Spleen (tissue), 11 donors: Measurements from ENCODE around the gene GSK3B. TPM values are rescaled to one million over a fixed set of nuclear protein-coding genes. Genes with fewer than 3 reads are reported as not detected.
"Not testable (repeated sequence)": the region's sequence is repeated elsewhere in the genome, so short reads cannot be mapped to it uniquely, and the experiment has no call there.

Source experiments
- DNase-seq: peaks from one replicate; pipeline ENCODE4 v3.0.0-alpha.2; 2020
- H3K27ac ChIP-seq, 8 donors: fragments of 200-600 bp; sonication (generic) in 7 of 8; 1 replicate in 4 of 8; 2 replicates in 4 of 8; pipeline versions ENCODE4 v1.5.0 to v1.8.0; 2016 to 2021; ENCODE audit warnings: inconsistent platforms in 4 of 8, mild to moderate bottlenecking in 4 of 8, moderate library complexity in 1 of 8
- H3K27me3 ChIP-seq, 7 donors: fragments of 200-600 bp; sonication (generic) in 6 of 7; replicated peaks in 1 of 7; 1 replicate in 4 of 7; 2 replicates in 3 of 7; pipeline versions ENCODE4 v1.5.0 to v1.8.0; 2016 to 2021; ENCODE audit warnings: inconsistent platforms in 3 of 7, mild to moderate bottlenecking in 1 of 7
- H3K36me3 ChIP-seq, 6 donors: fragments of 200-600 bp; sonication (generic) in 5 of 6; 1 replicate in 4 of 6; 2 replicates in 2 of 6; pipeline versions ENCODE4 v1.5.0 to v1.8.0; 2016 to 2021; ENCODE audit warnings: inconsistent platforms in 2 of 6
- H3K4me1 ChIP-seq, 6 donors: fragments of 200-600 bp; sonication (generic) in 5 of 6; 1 replicate in 3 of 6; 2 replicates in 3 of 6; pipeline versions ENCODE4 v1.5.0 to v1.8.0; 2016 to 2021; ENCODE audit warnings: inconsistent platforms in 3 of 6
- H3K4me3 ChIP-seq, 8 donors: fragments of 200-600 bp; sonication (generic) in 7 of 8; 1 replicate in 4 of 8; 2 replicates in 4 of 8; pipeline versions ENCODE4 v1.5.0 to v1.8.0; 2016 to 2021; ENCODE audit warnings: inconsistent platforms in 4 of 8, mild to moderate bottlenecking in 4 of 8, moderate library complexity in 2 of 8
- H3K9me3 ChIP-seq, 8 donors: fragments of 200-600 bp; sonication (generic) in 7 of 8; 1 replicate in 4 of 8; 2 replicates in 4 of 8; pipeline versions ENCODE4 v1.5.0 to v1.8.0; 2016 to 2021; ENCODE audit warnings: inconsistent platforms in 4 of 8
- CTCF ChIP-seq, 11 experiments: fragments of 200-600 bp in 7 of 11; fragments of 450-650 bp in 4 of 11; sonication (generic) in 4 of 11; IDR thresholded peaks in 8 of 11; conservative IDR thresholded peaks in 3 of 11; 1 replicate in 7 of 11; 2 replicates in 4 of 11; pipeline versions ENCODE4 v1.4.0 to v1.8.0; 2016 to 2021; ENCODE audit warnings: antibody characterized with exemption in 11 of 11, inconsistent platforms in 4 of 11, mild to moderate bottlenecking in 1 of 11
- POLR2A ChIP-seq, 3 donors: fragments of 450-650 bp; IDR thresholded peaks; one replicate each; pipeline ENCODE4 v1.5.1; 2017; ENCODE audit warnings: antibody characterized with exemption in 3 of 3, mild to moderate bottlenecking in 1 of 3
- POLR2AphosphoS5 ChIP-seq, 3 donors: sonication (generic); formaldehyde crosslinking; IDR thresholded peaks; one replicate each; pipeline ENCODE4 v1.5.1; 2017; ENCODE audit warnings: antibody characterized with exemption in 3 of 3
- WGBS, 5 donors: extraction: QIAGEN DNeasy Blood & Tissue Kit in 3 of 5; methylation state at CpG; one replicate each; pipeline versions ENCODE4 v1.1.5 to v1.1.7; 2013 to 2018; 5-methylcytosine and 5-hydroxymethylcytosine counted together
- intact Hi-C: fragments of 100-400 bp; cut with DNase I; formaldehyde crosslinking; loops from one replicate; pipeline ENCODE4 v1.15.0; 2023; ENCODE audit warnings: low total_unique reads
- polyA plus RNA-seq, 3 donors: library from polyadenylated mRNA; stranded (reverse); fragments of 200-250 nt; gene quantifications; one replicate each; pipeline ENCODE4 v1.2.1, GENCODE V29; 2013
- total RNA-seq, 7 donors: library from RNA; depleted of rRNA in 3 of 7; stranded (reverse); fragments of >200 nt in 3 of 7; fragmentation: NEBNext Ultra II Directional in 4 of 7; extraction: Animal tissue kit (Norgen Biotek cat#: 25700) in 4 of 7; gene quantifications; one replicate each; pipeline versions ENCODE4 v1.1.0 to v1.2.1, GENCODE V29; 2016 to 2021
- donor health status: healthy with polysubstance abuse.
- donor health status: DM: no; HTN: no; CAD: no; lungs with moderate emphysema.
- donor health status: DM: no; HTN: no; CAD: no.
- donor health status: Bipolar disorder and iron deficiency.
- donor health status: healthy.
- donor health status: DM: no; HTN: no; CAD: no.
- donor health status: DM: yes; HTN: yes; CAD: no.

The GSK3B gene
- total and polyA plus RNA-seq, 10 donors: 4.7 to 62.2 (median 53.1) TPM

GRCh38 chr3:120017692-120018091 lies 76.6 kb downstream of the GSK3B start:
- H3K27ac ChIP-seq: no peak overlapping the region
- H3K9me3 ChIP-seq: no peaks in the 10 kb centered on the region
- no peaks in the 10 kb centered on the region for H3K27me3 ChIP-seq
- peaks cover 0 to 97% (median 56%) of the 10 kb centered on the region in 6 donors for H3K4me1 ChIP-seq
- WGBS, 5 donors: 67 to 83% (median 74%) methylated on average over 3 of the region's 3 CpGs
- no peak for TF ChIP-seq CTCF (IDR thresholded peaks at IDR 0.05 in 8 of 11, conservative IDR thresholded peaks at IDR 0.05 in 3 of 11)
- TF ChIP-seq POLR2A (IDR thresholded peaks at IDR 0.05): no peak
- no peak for TF ChIP-seq POLR2AphosphoS5 (IDR thresholded peaks at IDR 0.05)
- no peak overlapping the region for H3K4me3 ChIP-seq
- intact Hi-C loops: no loop called here
- DNase-seq: no peak
- no peaks in the 10 kb centered on the region for H3K36me3 ChIP-seq

GRCh38 chr3:120013481-120013880 lies 80.8 kb downstream of the GSK3B start:
- DNase-seq: no peak
- Histone ChIP-seq H3K4me1 (peaks cover 0 to 86% (median 44%) of the 10 kb centered on the region in 6 donors), H3K27me3 (no peaks in the 10 kb centered on the region), H3K9me3 (peaks cover 0 to 6% (median 0%) of the 10 kb centered on the region in 8 donors), H3K27ac (no peak overlapping the region), H3K36me3 (no peaks in the 10 kb centered on the region), H3K4me3 (no peak overlapping the region)
- TF ChIP-seq CTCF (IDR thresholded peaks at IDR 0.05 in 8 of 11, conservative IDR thresholded peaks at IDR 0.05 in 3 of 11) (no peak), POLR2AphosphoS5 (IDR thresholded peaks at IDR 0.05) (no peak), POLR2A (IDR thresholded peaks at IDR 0.05) (no peak)
- intact Hi-C loops: no loop called here
- 52 to 60% (median 55%) methylated on average over 3 of the region's 3 CpGs for WGBS, 5 donors

GRCh38 chr3:120005741-120006140 lies 88.5 kb downstream of the GSK3B start:
- WGBS, 5 donors: 97 to 99% (median 98%) methylated on average over 3 of the region's 3 CpGs
- H3K36me3 ChIP-seq: peaks cover 0 to 14% (median 6%) of the 10 kb centered on the region in 6 donors
- intact Hi-C loops, H3K4me3 ChIP-seq, H3K27me3 ChIP-seq, DNase-seq, H3K27ac ChIP-seq: not testable (repeated sequence)
- peaks cover 0 to 36% (median 6%) of the 10 kb centered on the region in 6 donors for H3K4me1 ChIP-seq
- peaks cover 0 to 25% (median 13%) of the 10 kb centered on the region in 8 donors for H3K9me3 ChIP-seq

- TF ChIP-seq POLR2AphosphoS5 (IDR thresholded peaks at IDR 0.05): peak in 1 of 3 donors; percentile 36
- H3K36me3 ChIP-seq: peaks cover 0 to 31% (median 6%) of the 10 kb centered on the region in 6 donors
- intact Hi-C loops, H3K27ac ChIP-seq, H3K4me3 ChIP-seq, H3K27me3 ChIP-seq, DNase-seq: not testable (repeated sequence)
- WGBS, 5 donors: 57 to 88% (median 78%) methylated on average over 5 to 11 of the region's 11 CpGs
- H3K4me1 ChIP-seq: peaks cover 0 to 25% (median 4%) of the 10 kb centered on the region in 6 donors
- H3K9me3 ChIP-seq: peaks cover 0 to 22% (median 13%) of the 10 kb centered on the region in 8 donors
Measured at GRCh38 chr3:120004008-120004498, 90.2 kb downstream of the GSK3B start.

- intact Hi-C loops: no loop called here
- DNase-seq: no peak
- no peak for TF ChIP-seq CTCF (IDR thresholded peaks at IDR 0.05 in 8 of 11, conservative IDR thresholded peaks at IDR 0.05 in 3 of 11)
- TF ChIP-seq POLR2A (IDR thresholded peaks at IDR 0.05): no peak
- no peak for TF ChIP-seq POLR2AphosphoS5 (IDR thresholded peaks at IDR 0.05)
- H3K27me3 ChIP-seq: no peaks in the 10 kb centered on the region
- H3K4me1 ChIP-seq: peaks cover 0 to 15% (median 4%) of the 10 kb centered on the region in 6 donors
- peaks cover 0 to 6% (median 0%) of the 10 kb centered on the region in 8 donors for H3K9me3 ChIP-seq
- no peak overlapping the region for H3K4me3 ChIP-seq
- 96 to 100% (median 100%) methylated on average over 1 of the region's 1 CpG for WGBS, 5 donors
- no peak overlapping the region for H3K27ac ChIP-seq
- H3K36me3 ChIP-seq: peaks cover 0 to 47% (median 6%) of the 10 kb centered on the region in 6 donors
Measured at GRCh38 chr3:119998166-119998565, 96.1 kb downstream of the GSK3B start.
